NCI-H345 treated with DMSO at 0.1 percent for 48 hours (cell line): Measurements from ENCODE around the gene CCDC102A.

Experiments used
- DNase-seq: peaks from one replicate; lab custom pipeline; 2025; ENCODE audit not compliant: unreplicated experiment; lab: John Stamatoyannopoulos, UW

The CCDC102A gene

DNA sequence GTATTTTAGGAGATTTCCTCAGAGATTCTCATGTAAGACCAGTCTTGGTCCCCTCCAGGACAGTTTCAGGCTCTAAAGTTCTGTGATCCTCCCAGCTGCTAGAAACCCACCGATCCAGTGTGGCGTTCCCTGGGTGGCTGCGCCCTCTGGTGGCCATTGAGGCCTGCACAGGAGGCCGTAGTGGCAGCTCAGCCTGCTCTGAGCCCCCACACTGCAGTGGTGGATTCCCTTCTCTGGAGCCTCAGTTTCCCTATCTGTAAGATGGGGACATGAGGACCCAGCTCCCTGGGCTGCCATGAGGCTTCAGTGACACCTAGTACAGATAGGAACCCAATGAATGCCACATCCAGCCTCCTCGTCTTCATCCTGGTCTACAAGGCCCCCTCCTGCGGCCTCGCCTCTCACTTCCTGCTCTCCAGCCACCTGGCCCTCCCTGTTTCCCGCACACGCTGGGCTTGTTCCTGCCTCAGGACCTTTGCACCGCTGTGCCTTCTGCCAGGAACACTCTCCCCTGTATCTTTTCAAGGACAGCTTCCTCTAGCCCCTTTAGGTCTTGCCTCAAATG is 16.5 kb downstream of the CCDC102A start:
- DNase-seq = no peak

DNA sequence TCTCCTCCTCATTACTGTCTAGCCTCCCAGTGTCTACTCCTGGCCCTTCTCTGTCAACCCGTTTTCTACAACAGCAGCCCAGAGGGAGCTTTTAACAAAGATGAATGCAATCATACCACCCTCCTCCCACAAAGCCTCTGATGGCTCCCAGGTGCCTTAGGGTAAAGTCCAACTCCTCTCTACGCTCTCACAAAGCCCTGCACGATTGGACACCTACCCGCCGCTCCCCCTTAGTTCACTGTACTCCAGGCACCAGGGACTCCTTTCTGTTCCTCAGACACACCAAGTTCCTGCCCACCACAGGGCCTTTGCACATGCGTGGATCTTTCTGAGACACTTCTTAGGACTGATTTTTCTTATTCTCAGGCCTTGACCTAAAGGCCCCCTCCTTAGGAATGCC is 17.4 kb downstream of the CCDC102A start:
- no peak for DNase-seq

DNA sequence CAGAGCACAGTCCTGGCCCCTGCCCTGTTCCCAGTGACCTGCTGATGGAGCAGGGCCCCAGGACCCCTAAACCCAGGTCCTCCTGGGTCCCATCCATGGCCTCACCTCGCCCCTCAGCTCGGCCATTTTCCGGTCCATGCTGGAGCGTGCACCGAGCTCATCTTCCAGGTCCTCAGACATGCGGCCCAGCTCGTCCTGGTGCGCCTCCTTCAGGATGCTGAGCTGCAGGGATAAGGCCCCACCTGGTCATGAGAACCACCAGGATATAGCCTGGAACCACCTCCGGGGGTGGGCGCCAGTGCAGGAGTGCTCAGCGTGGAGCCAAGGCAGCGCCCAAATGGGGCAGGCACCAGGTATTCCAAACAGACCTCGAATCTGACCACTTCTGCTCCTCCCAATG is 17.9 kb downstream of the CCDC102A start:
- DNase-seq = no peak

DNA sequence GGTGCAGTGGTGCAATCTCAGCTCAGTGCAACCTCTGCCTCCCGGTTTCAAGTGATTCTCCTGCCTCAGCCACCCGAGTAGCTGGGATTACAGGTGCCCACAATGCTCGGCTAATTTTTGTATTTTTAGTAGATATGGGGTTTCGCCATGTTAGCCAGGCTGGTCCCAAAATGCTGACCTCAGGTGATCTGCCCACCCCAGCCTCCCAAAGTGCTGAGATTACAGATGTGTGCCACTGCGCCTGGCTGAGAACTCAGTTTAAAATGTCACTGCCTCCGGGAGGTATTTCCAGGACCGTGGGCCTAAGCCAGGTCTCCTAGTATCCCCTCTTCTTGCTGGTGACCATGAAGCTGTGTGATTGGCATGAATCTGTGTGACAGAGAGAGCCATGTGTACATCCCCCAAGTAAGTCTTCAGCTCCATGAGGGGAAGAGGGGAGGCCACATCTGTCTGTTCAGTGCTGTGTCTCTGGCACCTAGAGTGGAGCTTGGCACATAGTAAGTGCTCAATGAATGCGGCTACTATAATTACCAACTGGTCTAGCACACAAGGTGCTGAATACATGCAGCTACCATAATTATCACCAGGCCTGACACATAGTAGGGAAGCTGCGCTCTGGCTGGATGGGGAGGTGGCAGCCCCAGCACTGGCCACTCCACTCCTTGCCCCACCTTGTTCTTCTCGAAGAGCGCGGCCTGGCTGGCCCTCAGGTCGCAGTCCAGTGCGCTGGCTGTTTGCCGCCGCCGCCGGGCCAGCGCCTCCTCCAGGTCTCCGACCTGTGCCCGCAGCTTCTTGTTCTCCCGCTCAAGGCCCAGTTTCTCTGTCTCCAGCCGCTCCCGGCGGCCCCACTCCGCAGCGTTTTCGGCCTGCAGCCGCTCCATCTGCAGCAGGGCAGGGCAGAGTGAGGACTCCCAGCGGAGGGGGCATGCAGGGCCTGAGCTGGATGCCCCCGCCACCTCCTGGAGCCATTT is 18.7 kb downstream of the CCDC102A start:
- DNase-seq = no peak

DNA sequence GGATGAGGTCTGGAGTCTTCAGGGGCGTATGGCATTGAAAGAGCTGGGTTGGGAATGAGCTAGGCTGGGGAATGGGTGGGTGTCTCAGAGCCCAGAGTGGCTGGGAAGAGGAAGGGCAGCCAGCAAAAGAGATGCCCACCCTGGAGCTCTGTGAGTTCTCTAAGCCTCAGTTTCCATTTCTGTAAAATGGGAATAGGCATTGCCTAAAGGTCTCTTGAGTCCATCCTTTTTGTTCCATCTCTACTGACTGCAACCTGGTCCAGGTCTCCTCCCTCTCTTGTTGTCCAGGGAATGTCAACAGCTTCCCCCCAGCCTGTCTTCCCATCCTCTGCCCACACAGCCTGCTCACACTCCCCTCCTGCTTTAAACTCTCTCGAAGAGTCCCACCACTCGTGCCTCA is 19.6 kb downstream of the CCDC102A start:
- DNase-seq = no peak

DNA sequence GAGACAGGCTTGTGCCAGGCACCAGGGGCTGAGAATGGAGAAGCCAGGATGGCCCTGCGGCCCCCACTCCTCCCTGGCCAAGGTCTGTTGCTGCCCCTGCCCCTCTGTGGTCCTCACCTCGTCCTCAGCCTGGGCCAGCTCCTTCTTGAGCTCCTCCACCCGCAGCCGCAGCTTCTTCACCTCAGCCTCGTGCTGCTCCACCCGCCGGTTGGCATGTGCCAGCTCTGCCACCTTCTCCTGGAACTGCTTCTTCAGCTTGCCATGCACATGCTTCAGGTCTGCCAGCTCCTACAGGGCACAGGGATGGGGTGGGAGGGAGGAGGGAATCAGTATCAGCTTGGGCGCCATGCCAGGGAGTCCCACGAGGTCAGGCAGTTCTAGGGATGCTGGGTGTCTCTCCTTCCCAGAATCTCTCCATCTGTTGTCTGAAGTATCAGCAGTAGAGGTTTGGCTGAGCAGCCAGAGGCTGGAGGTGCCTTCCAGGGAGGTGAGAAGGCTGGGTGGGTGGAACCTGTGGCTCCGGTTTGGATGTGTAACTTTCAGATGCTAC is 20.1 kb downstream of the CCDC102A start:
- DNase-seq = no peak

DNA sequence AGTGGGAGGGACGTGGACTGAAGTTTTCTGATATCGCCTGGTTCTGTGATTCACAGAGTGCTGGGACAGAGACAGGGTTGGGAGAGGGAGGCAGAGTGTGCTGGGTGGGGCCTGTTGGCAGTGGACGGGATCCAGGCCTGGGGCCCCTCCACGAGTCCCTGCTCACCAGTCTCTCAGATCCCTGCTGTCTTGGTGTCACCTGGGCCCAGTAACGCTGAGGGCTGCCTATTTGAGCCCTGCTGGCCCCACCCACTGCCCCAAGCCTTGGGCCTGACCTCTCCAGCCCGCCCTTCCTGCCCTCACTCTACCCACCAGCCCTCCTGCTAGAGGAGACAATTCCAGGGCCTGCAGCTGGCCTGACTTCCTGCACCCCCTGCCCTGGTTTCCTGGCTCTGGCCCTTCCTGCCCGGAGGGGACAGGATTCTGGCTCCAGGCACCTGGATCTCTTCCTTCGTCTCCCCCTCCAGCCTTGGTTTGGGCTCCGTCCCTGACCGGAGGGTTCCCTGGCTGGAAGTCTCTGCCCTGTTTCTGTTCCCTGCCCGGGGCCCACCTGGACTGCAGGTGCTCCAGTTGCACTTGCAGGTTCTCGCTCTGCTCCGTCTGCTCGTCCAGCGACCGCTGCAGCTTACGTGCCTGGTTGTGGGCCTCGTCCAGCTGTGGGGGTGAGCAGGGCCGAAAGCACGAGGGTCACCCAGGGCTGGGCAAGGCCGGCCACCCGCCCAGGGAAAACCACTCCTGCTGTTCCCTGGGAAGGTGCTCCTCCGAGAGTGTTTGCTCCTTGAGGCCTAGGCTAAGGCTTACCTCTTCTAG is 21.4 kb downstream of the CCDC102A start:
- DNase-seq = no peak

DNA sequence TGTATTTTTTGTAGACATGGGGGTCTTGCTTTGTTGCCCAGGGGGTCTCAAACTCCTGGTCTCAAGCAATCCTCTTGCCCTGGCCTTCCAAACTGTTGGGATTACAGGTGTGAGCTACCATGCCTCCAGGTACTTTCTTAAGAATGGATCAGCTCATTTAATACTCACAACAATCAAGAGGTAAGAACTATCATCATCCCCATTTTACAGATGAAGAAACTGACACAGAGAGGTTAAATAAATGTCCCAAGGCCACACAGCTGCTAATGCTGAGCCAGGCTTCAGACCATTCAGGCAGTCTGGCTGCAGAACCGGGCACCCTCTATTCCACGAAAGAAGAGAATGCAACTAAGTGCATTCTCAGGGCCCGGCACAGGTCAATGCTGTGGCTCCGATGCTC is 22.0 kb downstream of the CCDC102A start:
- no peak for DNase-seq

DNA sequence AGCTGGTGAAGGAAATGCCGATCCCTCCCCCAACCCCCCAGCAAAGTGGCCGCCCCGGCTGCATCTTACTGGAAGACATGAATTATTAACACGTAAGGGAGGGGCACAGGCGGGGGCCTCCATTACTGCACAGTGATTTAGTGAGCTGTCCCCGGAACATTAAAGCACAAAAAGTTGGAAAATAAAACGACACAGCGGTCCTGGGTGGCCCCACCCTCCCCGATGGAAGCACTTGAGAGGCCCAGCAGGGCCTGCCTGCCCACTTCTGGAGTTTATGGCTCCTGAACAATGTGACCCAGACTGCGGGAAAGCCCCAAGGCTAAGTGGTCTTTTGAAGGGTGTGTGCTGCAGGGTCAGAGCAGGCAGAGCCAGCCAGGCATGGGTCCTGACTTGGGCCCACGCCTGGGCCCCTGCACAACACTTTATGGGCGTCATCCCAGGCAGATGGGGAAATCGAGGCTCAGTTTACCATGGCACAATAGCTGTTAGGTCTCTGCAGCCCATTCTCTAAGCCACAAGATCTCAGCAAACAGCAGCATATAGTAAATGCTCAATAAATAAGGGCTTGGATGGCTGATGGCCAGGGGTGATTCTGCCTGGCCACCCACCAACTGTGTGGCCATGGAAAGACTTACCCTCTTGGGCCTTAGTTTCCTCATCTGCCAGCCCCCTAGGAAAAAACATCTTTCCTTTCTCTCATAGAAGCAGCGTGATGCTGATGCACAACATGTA is 22.8 kb downstream of the CCDC102A start:
- no peak for DNase-seq

DNA sequence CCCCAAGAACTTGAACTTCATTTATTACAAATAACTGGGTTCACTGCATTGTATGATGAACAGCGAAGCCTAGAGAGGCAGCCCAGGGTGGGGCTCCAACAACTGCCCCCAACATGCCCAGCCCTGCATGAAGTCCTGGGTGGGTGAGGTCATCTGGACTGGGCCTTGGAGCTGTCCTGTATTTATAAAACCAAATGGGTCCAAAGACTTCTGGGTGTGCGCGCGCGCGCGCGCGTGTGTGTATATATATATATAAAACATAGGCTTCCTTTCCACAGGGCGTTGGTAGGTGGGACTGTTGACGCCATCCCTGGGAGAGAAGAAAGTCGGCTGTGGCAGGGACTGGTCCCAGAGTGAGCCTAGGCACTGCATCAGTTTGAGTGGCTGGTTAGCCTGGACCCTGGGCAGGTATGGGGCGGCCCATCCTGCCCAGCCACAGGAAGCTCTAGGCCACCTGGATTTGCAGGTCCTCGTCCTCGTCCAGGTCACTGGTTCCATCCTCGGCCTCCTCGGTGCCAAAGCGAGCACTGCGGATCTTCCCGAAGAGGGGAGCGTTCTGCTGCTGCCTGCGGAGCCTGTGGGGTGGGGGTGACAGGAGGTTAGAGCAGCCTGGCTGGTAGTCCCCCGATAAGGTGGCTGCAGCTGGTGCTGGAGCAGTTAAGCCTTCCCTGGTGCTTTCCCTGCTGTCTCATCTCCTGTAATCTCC is 23.9 kb downstream of the CCDC102A start:
- no peak for DNase-seq

DNA sequence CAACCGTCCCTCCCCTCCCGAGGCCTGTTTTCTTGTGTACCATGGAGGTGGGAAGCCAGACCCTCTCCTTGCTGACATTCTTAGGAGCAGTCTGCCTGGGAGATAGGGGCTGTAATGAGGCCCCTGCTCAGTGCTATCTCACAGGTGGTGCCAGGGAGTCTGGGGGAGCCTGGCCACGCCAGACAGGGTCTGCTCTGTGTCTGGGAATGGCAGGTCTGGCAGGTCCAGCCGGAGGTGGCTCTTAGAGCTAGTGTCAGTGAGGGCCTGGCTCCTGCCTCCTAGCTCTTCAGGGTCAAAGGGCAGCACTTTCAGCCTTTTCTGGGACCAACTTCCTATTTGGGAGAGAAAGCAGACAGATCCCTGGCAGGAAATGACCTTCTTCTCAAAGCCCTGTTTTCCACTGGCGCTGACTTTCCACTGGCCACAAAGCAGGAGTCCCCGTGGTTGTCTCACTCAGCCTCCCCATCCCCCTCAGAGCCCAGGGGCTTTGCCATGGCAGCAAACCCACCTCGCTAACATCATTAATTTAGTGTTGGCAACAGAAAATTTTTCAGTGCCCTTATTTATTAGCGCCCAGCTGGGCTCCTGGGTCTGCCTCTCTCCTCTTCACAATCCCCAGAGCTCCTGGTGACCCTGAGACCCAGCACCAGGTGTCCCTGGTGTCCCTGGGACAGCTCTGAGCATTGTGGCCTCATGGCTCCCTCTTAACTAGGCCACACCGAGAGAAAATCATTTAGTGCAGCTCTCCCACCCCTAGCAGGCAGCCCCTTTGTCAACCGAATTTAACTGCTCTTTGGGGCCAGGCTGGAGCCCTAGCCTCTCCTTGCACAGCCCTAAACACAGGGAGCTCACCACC is 26.1 kb downstream of the CCDC102A start:
- no peak for DNase-seq

DNA sequence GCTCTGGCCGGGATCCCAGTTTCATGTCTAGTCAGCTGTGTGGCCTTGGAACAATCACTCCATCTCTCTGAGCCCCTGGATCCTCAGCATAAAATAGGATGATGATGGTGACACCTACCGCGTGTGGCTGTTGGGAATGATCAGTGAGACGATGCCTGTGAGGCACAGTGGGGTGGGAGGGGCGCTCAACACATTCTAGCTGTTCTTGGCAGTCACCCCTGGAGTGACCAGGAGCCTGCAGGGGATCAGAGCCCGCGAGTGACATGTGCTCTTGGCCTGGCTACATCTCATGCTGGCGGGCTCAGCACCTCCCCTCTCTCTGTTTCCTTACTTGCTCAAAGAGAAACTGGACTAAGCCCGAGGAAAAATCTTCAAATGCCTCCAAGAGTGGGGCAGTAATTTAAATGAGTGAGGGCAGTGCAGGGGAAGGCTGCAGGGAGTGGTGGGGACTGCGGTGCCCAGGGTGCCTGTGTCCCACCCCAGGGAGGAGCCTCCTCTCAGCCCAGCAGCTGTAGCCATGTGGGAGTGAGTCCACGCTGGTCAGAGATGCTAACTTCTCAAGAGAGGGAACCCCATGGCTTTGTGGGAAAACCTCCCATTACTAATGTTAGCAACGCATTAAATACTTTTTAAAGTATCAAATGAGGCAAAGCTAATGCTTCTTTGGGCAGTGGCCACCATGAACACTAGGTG is 27.0 kb downstream of the CCDC102A start:
- DNase-seq = no peak

DNA sequence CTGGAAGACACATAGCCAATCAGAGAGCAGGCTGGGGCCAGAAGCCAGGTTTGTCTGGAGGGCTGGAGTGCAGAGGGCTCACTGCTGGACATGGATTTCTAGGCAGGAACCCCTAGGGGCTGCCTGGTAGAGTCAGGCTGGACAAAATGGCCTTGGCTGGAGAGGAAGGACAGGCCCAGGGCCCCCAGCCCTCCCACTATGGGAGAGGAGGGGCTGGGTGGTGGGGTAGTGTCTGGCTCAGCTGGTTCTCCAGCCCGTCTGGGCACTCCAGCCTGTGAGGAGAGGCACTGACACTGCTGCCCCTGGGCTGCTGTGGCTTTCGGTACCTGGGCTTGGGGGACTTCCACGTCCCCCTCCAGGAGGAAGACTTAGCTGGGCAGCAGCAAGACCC is 28.3 kb downstream of the CCDC102A start:
- no peak for DNase-seq

DNA sequence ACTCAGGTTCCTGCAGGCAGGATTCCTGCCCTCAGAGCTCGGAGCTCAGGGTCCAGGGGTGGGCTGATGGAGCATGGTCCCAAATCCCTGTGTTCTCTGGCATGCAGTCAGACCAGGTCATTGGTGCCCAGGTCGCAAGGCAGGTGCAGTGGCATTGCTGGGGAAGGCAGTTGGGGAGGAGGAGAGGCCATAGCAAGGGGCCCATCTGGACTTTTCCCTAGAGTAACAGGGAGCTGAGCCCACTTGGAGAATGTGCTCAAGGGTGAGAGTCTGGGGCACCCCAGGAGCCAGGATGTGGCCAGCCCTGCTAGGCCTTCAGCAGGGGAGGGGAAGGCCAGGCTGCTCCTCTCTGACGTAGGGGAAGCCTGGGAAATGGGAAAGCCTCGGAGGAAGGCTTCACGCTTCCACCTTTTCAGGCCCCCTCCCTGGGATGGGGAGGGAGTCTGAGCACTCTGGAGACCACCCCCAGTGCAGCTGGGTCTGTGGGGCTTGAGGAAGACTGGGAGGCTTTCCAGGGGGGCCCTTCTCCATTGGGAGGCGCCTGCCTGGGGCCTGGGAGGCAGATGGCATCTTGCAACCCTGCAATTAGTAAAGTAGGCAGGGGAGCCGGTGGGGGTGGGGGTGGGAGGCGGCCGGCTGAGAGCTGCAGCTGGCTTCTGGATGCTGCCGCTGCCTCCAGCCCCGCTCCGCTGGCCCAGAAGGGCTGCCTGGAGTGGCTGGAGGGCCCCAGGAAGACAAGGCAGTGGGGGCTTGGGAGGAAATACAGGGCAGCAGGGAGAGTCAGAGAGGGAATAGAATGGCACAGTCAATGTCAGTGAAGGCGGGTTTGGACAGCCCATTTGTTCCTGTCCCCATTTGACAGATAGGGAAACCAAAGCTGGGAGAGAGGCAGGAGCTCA is 29.0 kb downstream of the CCDC102A start:
- peak; percentile 29 for DNase-seq

DNA sequence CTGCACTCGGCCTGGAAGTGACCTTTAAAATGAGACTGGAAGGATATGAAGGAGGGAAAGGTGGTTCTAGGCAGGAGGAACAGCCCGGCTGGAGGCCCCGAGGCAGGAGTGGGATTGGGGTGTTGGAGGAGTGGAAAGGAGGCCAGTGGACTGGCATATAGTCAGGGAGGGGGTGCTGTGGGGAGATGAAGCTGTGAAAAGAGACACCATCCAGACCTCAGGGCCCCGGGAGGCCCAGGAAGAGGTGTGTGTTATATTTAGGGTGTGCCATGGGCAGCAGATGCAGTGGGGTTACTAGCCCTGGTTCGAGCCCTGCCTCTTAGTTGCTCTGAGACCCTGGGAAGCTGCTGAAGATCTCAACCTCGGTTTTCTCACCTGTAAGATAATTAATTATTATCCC is 31.2 kb downstream of the CCDC102A start:
- no peak for DNase-seq

DNA sequence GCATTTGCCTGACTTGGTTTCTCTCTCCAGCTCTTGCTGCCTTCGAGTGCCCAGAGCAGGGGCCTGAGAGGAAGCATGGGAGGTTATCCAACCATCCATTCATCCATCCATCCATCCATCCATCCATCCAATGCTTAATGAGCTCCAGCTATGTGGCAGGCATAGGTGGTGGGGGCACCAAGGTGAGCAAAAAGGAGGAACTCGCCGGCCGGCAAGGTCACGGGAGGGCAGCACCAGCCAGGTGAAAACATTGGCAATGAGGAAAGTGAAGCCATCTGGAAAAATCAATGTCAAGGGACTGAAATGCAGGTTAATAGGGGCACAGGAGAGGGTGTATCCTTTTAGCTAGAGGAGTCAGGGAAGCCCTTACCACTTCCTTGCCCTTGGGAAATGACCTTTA is 31.9 kb downstream of the CCDC102A start:
- no peak for DNase-seq

DNA sequence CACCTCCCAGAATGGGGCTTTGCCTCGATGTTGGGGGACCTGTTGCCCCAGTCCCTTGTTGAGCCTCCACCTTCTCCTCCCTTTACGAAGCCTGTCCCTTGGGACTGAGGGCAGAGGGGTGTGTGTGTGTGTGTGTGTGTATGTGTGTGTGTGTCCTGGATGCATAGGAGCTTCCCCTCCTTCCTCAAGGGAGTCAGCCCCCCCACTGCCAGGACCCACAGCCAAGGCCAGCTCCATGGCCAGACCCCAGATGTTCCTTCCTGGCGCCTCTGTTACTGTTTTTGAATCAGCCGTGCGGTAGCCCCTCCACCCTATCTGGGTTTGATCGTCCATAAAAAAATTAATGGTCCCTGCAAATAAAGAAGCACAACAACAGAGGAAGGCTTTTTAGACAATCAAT is 32.4 kb downstream of the CCDC102A start:
- DNase-seq = no peak

DNA sequence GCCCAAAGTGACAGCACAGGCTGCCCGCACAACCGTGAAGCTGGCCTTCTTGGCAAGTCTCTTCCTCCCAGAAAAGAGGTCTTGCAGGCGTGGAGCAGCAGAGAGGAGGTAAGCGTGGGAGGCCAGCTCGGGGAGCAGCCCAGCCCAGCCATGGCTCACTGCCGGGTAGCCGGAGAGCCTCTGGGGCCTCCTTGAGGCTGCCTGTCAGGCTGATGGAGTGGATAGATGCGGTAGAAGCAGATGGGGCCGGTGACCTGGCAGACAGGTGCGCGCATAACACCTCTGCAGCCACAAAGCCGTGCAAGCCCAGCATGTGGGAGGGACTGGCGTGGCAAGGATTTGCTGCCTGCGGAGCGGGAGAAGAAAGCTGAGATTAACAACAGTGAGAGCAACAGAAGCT is 33.0 kb downstream of the CCDC102A start:
- peak; percentile 74 for DNase-seq
